Frontal cortex (tissue), 4 donors: Measurements from ENCODE around the gene GDI1. TPM values are rescaled to one million over a fixed set of nuclear protein-coding genes. Genes with fewer than 3 reads are reported as not detected.

Experiments used
- DNase-seq, 2 donors: peaks; one replicate each; pipeline ENCODE4 v3.0.0; 2012; ENCODE audit warnings: low spot score in 2 of 2
- FAIRE-seq: peaks from 2 replicates; lab custom pipeline; 2012; peaks lifted over from hg19 to GRCh38; lab: Jason Lieb, UNC
- total RNA-seq: library from RNA; depleted of rRNA; stranded (reverse); fragments of >200 nt; gene quantifications from one replicate; pipeline ENCODE4 v1.2.3, GENCODE V29; 2014
- donor health status: control.
- donor health status: control.
- donor health status: control.

GDI1 gene
- total RNA-seq, 1 donor from 2014 or later, result 240 TPM

- no peak for FAIRE-seq
- no peak for DNase-seq
Observed at GRCh38 chrX:154434394-154435168, 2.4 kb upstream of the GDI1 start.

GRCh38 chrX:154435171-154435733 is 1.7 kb upstream of the GDI1 start:
- FAIRE-seq, result no peak
- DNase-seq, result no peak

- DNase-seq (peak; percentile 78 to 85), FAIRE-seq (no peak)
Observed at GRCh38 chrX:154436374-154436982, 476 bp upstream of the GDI1 start.

GRCh38 chrX:154437971-154438893 is 1.3 kb downstream of the GDI1 start:
- DNase-seq, result no peak
- FAIRE-seq, result no peak

- no peak for DNase-seq
- FAIRE-seq, result no peak
Observed at GRCh38 chrX:154439841-154440240, 2.9 kb downstream of the GDI1 start.

GRCh38 chrX:154440623-154441357 is 3.8 kb downstream of the GDI1 start:
- DNase-seq (no peak), FAIRE-seq (no peak)

- no peak for DNase-seq
- no peak for FAIRE-seq
Observed at GRCh38 chrX:154441564-154441963, 4.6 kb downstream of the GDI1 start.

GRCh38 chrX:154441984-154442707 is 5.2 kb downstream of the GDI1 start:
- no peak for DNase-seq

GRCh38 chrX:154443479-154443910 is 6.5 kb downstream of the GDI1 start:
- DNase-seq, result no peak
- no peak for FAIRE-seq

More at GRCh38 chrX:154441984-154442707, 5.2 kb downstream of the GDI1 start:
- no peak for FAIRE-seq

GRCh38 chrX:154443992-154444754 is 7.2 kb downstream of the GDI1 start, which contains the start of gene FAM50A:
FAM50A (plus strand) TSS chrX:154444141; CDS start chrX:154444236, 95 bp downstream.
- no peak for FAIRE-seq
- DNase-seq, result peak; percentile 92 to 94

GRCh38 chrX:154444755-154445246 is 7.8 kb downstream of the GDI1 start:
- no peak for DNase-seq
- no peak for FAIRE-seq

GRCh38 chrX:154445776-154446175 is 8.8 kb downstream of the GDI1 start:
- no peak for FAIRE-seq
- DNase-seq, result no peak

- no peak for DNase-seq
- FAIRE-seq, result no peak
Observed at GRCh38 chrX:154446430-154446829, 9.5 kb downstream of the GDI1 start.

GRCh38 chrX:154448484-154448883 is 11.5 kb downstream of the GDI1 start:
- FAIRE-seq, result no peak
- DNase-seq, result no peak

- DNase-seq (no peak), FAIRE-seq (no peak)
Observed at GRCh38 chrX:154449618-154450017, 12.7 kb downstream of the GDI1 start.

- FAIRE-seq, result no peak
- no peak for DNase-seq
Observed at GRCh38 chrX:154450312-154450711, 13.4 kb downstream of the GDI1 start.

- DNase-seq (no peak), FAIRE-seq (no peak)
Observed at GRCh38 chrX:154452823-154453222, 15.9 kb downstream of the GDI1 start.
